GM23338 (cell line): ENCODE results near the gene GCG.

Experiments used
- CREB1 ChIP-seq: fragments of 250-450 bp; sonication (Bioruptor Pico); IDR thresholded peaks from 2 replicates; pipeline ENCODE4 v1.5.0; 2020; ENCODE audit warnings: low read depth, mild to moderate bottlenecking, moderate library complexity
- CTCF ChIP-seq, 2 experiments: fragments of 200-600 bp in 1 of 2; sonication (generic) in 1 of 2; conservative IDR thresholded peaks; 2 replicates each; pipeline versions ENCODE4 v1.5.1 to v1.6.1; 2016 to 2017; ENCODE audit warnings: antibody characterized with exemption in 2 of 2, low read depth in 2 of 2, mild to moderate bottlenecking in 2 of 2, moderate library complexity in 1 of 2
- ETS1 ChIP-seq: IDR thresholded peaks from 2 replicates; pipeline ENCODE4 v1.6.1; 2016; ENCODE audit warnings: antibody characterized with exemption
- EZH2 ChIP-seq: fragments of 200-600 bp; sonication (generic); IDR thresholded peaks from one replicate; pipeline ENCODE4 v1.8.0; 2017; ENCODE audit warnings: antibody characterized with exemption, mild to moderate bottlenecking, low read depth; ENCODE audit not compliant: unreplicated experiment
- EZH2phosphoT487 ChIP-seq: fragments of 200-600 bp; sonication (generic); IDR thresholded peaks from one replicate; pipeline ENCODE4 v1.8.1; 2018; ENCODE audit warnings: antibody characterized with exemption; ENCODE audit not compliant: unreplicated experiment
- JUNB ChIP-seq: IDR thresholded peaks from one replicate; pipeline ENCODE4 v1.6.1; 2016; ENCODE audit warnings: antibody characterized with exemption; ENCODE audit not compliant: unreplicated experiment
- NANOG ChIP-seq: IDR thresholded peaks from 2 replicates; pipeline ENCODE4 v1.6.1; 2016; ENCODE audit warnings: antibody characterized with exemption, borderline replicate concordance
- POLR2AphosphoS5 ChIP-seq: IDR thresholded peaks from 2 replicates; pipeline ENCODE4 v1.6.1; 2016; ENCODE audit warnings: antibody characterized with exemption, low read depth
- REST ChIP-seq: IDR thresholded peaks from one replicate; pipeline ENCODE4 v1.6.1; 2018; ENCODE audit warnings: antibody characterized with exemption; ENCODE audit not compliant: unreplicated experiment
- STAT1 ChIP-seq: IDR thresholded peaks from one replicate; pipeline ENCODE4 v1.6.1; 2016; ENCODE audit warnings: antibody characterized with exemption; ENCODE audit not compliant: unreplicated experiment
- ZNF114 ChIP-seq: fragments of 250-450 bp; sonication (Bioruptor Pico); IDR thresholded peaks from 2 replicates; pipeline ENCODE4 v1.5.0; 2020; ENCODE audit warnings: mild to moderate bottlenecking, moderate library complexity
- ZNF331 ChIP-seq: fragments of 250-450 bp; sonication (Bioruptor Pico); IDR thresholded peaks from 2 replicates; pipeline ENCODE4 v1.5.0; 2020; ENCODE audit warnings: low read depth, mild to moderate bottlenecking, moderate library complexity
- ZNF462 ChIP-seq: fragments of 250-450 bp; sonication (Bioruptor Pico); IDR thresholded peaks from 2 replicates; pipeline ENCODE4 v1.5.0; 2020; ENCODE audit warnings: mild to moderate bottlenecking, moderate library complexity

GRCh38 chr2:162114271-162114670, 37.8 kb downstream of the GCG start:
- TF ChIP-seq NANOG (no peak), JUNB (no peak), POLR2AphosphoS5 (no peak), CTCF (conservative IDR thresholded peaks at IDR 0.05; ENCODE audit: low read depth in 2 of 2) (no peak), EZH2phosphoT487 (no peak), EZH2 (no peak), ZNF331 (CRISPR knock-in tag) (no peak), REST (no peak), CREB1 (CRISPR knock-in tag) (no peak), ETS1 (no peak), ZNF114 (CRISPR knock-in tag) (no peak), STAT1 (no peak), ZNF462 (CRISPR knock-in tag) (no peak)
